Spleen (tissue), 11 donors: ENCODE results near the gene PPP2R3B. TPM values are rescaled to one million over a fixed set of nuclear protein-coding genes. Genes with fewer than 3 reads are reported as not detected.
"Not testable (repeated sequence)": the region's sequence is repeated elsewhere in the genome, so short reads cannot be mapped to it uniquely, and the experiment has no call there.

Source experiments
- DNase-seq: peaks from one replicate; pipeline ENCODE4 v3.0.0-alpha.2; 2020
- H3K27ac ChIP-seq, 8 donors: fragments of 200-600 bp; sonication (generic) in 7 of 8; 1 replicate in 4 of 8; 2 replicates in 4 of 8; pipeline versions ENCODE4 v1.5.0 to v1.8.0; 2016 to 2021; ENCODE audit warnings: inconsistent platforms in 4 of 8, mild to moderate bottlenecking in 4 of 8, moderate library complexity in 1 of 8
- H3K27me3 ChIP-seq, 7 donors: fragments of 200-600 bp; sonication (generic) in 6 of 7; replicated peaks in 1 of 7; 1 replicate in 4 of 7; 2 replicates in 3 of 7; pipeline versions ENCODE4 v1.5.0 to v1.8.0; 2016 to 2021; ENCODE audit warnings: inconsistent platforms in 3 of 7, mild to moderate bottlenecking in 1 of 7
- H3K36me3 ChIP-seq, 6 donors: fragments of 200-600 bp; sonication (generic) in 5 of 6; 1 replicate in 4 of 6; 2 replicates in 2 of 6; pipeline versions ENCODE4 v1.5.0 to v1.8.0; 2016 to 2021; ENCODE audit warnings: inconsistent platforms in 2 of 6
- H3K4me1 ChIP-seq, 6 donors: fragments of 200-600 bp; sonication (generic) in 5 of 6; 1 replicate in 3 of 6; 2 replicates in 3 of 6; pipeline versions ENCODE4 v1.5.0 to v1.8.0; 2016 to 2021; ENCODE audit warnings: inconsistent platforms in 3 of 6
- H3K4me3 ChIP-seq, 8 donors: fragments of 200-600 bp; sonication (generic) in 7 of 8; 1 replicate in 4 of 8; 2 replicates in 4 of 8; pipeline versions ENCODE4 v1.5.0 to v1.8.0; 2016 to 2021; ENCODE audit warnings: inconsistent platforms in 4 of 8, mild to moderate bottlenecking in 4 of 8, moderate library complexity in 2 of 8
- H3K9me3 ChIP-seq, 8 donors: fragments of 200-600 bp; sonication (generic) in 7 of 8; 1 replicate in 4 of 8; 2 replicates in 4 of 8; pipeline versions ENCODE4 v1.5.0 to v1.8.0; 2016 to 2021; ENCODE audit warnings: inconsistent platforms in 4 of 8
- CTCF ChIP-seq, 11 experiments: fragments of 200-600 bp in 7 of 11; fragments of 450-650 bp in 4 of 11; sonication (generic) in 4 of 11; IDR thresholded peaks in 8 of 11; conservative IDR thresholded peaks in 3 of 11; 1 replicate in 7 of 11; 2 replicates in 4 of 11; pipeline versions ENCODE4 v1.4.0 to v1.8.0; 2016 to 2021; ENCODE audit warnings: antibody characterized with exemption in 11 of 11, inconsistent platforms in 4 of 11, mild to moderate bottlenecking in 1 of 11
- POLR2A ChIP-seq, 3 donors: fragments of 450-650 bp; IDR thresholded peaks; one replicate each; pipeline ENCODE4 v1.5.1; 2017; ENCODE audit warnings: antibody characterized with exemption in 3 of 3, mild to moderate bottlenecking in 1 of 3
- POLR2AphosphoS5 ChIP-seq, 3 donors: sonication (generic); formaldehyde crosslinking; IDR thresholded peaks; one replicate each; pipeline ENCODE4 v1.5.1; 2017; ENCODE audit warnings: antibody characterized with exemption in 3 of 3
- WGBS, 5 donors: extraction: QIAGEN DNeasy Blood & Tissue Kit in 3 of 5; methylation state at CpG; one replicate each; pipeline versions ENCODE4 v1.1.5 to v1.1.7; 2013 to 2018; 5-methylcytosine and 5-hydroxymethylcytosine counted together
- intact Hi-C: fragments of 100-400 bp; cut with DNase I; formaldehyde crosslinking; loops from one replicate; pipeline ENCODE4 v1.15.0; 2023; ENCODE audit warnings: low total_unique reads
- polyA plus RNA-seq, 3 donors: library from polyadenylated mRNA; stranded (reverse); fragments of 200-250 nt; gene quantifications; one replicate each; pipeline ENCODE4 v1.2.1, GENCODE V29; 2013
- total RNA-seq, 7 donors: library from RNA; depleted of rRNA in 3 of 7; stranded (reverse); fragments of >200 nt in 3 of 7; fragmentation: NEBNext Ultra II Directional in 4 of 7; extraction: Animal tissue kit (Norgen Biotek cat#: 25700) in 4 of 7; gene quantifications; one replicate each; pipeline versions ENCODE4 v1.1.0 to v1.2.1, GENCODE V29; 2016 to 2021
- donor health status: healthy with polysubstance abuse.
- donor health status: DM: no; HTN: no; CAD: no; lungs with moderate emphysema.
- donor health status: DM: no; HTN: no; CAD: no.
- donor health status: Bipolar disorder and iron deficiency.
- donor health status: healthy.
- donor health status: DM: no; HTN: no; CAD: no.
- donor health status: DM: yes; HTN: yes; CAD: no.

PPP2R3B gene
- total and polyA plus RNA-seq, 10 donors, result 12.6 to 62.2 (median 26.9) TPM

- 96 to 98% (median 98%) methylated on average over 35 to 39 of the region's 39 CpGs for WGBS, 5 donors
- intact Hi-C loops, result no loop called here
- Histone ChIP-seq H3K27ac (no peak overlapping the region), H3K36me3 (peaks cover 0 to 46% (median under 1%) of the 10 kb centered on the region in 6 donors), H3K27me3 (no peaks in the 10 kb centered on the region), H3K4me3 (no peak overlapping the region), H3K4me1 (peaks cover 0 to 34% (median 7%) of the 10 kb centered on the region in 6 donors), H3K9me3 (no peaks in the 10 kb centered on the region)
- TF ChIP-seq CTCF (IDR thresholded peaks at IDR 0.05 in 8 of 11, conservative IDR thresholded peaks at IDR 0.05 in 3 of 11) (no peak), POLR2AphosphoS5 (IDR thresholded peaks at IDR 0.05) (no peak), POLR2A (IDR thresholded peaks at IDR 0.05) (no peak)
- peak; percentile 66 for DNase-seq
Measured at GRCh38 chrX:352582-353314, 34.0 kb downstream of the PPP2R3B start.

- TF ChIP-seq POLR2AphosphoS5 (IDR thresholded peaks at IDR 0.05), result no peak
- TF ChIP-seq POLR2A (IDR thresholded peaks at IDR 0.05), result no peak
- no peak for TF ChIP-seq CTCF (IDR thresholded peaks at IDR 0.05 in 8 of 11, conservative IDR thresholded peaks at IDR 0.05 in 3 of 11)
- H3K27ac ChIP-seq, result no peak overlapping the region
- intact Hi-C loops, result no loop called here
- DNase-seq, result peak; percentile 66
- H3K4me3 ChIP-seq, result no peak overlapping the region
- H3K36me3 ChIP-seq, result peaks cover 0 to 50% (median 0%) of the 10 kb centered on the region in 6 donors
- peaks cover 0 to 28% (median 7%) of the 10 kb centered on the region in 6 donors for H3K4me1 ChIP-seq
- H3K27me3 ChIP-seq, result no peaks in the 10 kb centered on the region
- no peaks in the 10 kb centered on the region for H3K9me3 ChIP-seq
- 94 to 98% (median 97%) methylated on average over 27 of the region's 27 CpGs for WGBS, 5 donors
Measured at GRCh38 chrX:352181-352580, 34.5 kb downstream of the PPP2R3B start.

GRCh38 chrX:351736-352135, 35.0 kb downstream of the PPP2R3B start:
- WGBS, 5 donors, result 95 to 98% (median 97%) methylated on average over 10 of the region's 10 CpGs
- DNase-seq, result peak; percentile 40
- Histone ChIP-seq H3K27ac (no peak overlapping the region), H3K9me3 (no peaks in the 10 kb centered on the region), H3K4me3 (no peak overlapping the region), H3K36me3 (peaks cover 0 to 54% (median under 1%) of the 10 kb centered on the region in 6 donors), H3K27me3 (no peaks in the 10 kb centered on the region), H3K4me1 (peaks cover 0 to 24% (median 7%) of the 10 kb centered on the region in 6 donors)
- intact Hi-C loops, result no loop called here
- TF ChIP-seq POLR2AphosphoS5 (IDR thresholded peaks at IDR 0.05), result no peak
- TF ChIP-seq POLR2A (IDR thresholded peaks at IDR 0.05), result no peak
- no peak for TF ChIP-seq CTCF (IDR thresholded peaks at IDR 0.05 in 8 of 11, conservative IDR thresholded peaks at IDR 0.05 in 3 of 11)

GRCh38 chrX:351324-351641, 35.4 kb downstream of the PPP2R3B start:
- H3K9me3 ChIP-seq, H3K27me3 ChIP-seq, intact Hi-C loops, H3K27ac ChIP-seq, DNase-seq, H3K4me3 ChIP-seq: not testable (repeated sequence)
- Histone ChIP-seq H3K36me3 (peaks cover 0 to 58% (median 2%) of the 10 kb centered on the region in 6 donors), H3K4me1 (peaks cover 0 to 23% (median 7%) of the 10 kb centered on the region in 6 donors)
- WGBS, 5 donors, result 96 to 98% (median 97%) methylated on average over 11 to 13 of the region's 13 CpGs
